ENCODE data around the gene RNU6-1. TPM values are rescaled to one million over a fixed set of nuclear protein-coding genes. Genes with fewer than 3 reads are reported as not detected.

The RNU6-1 gene
- not detected for total RNA-seq

DNA sequence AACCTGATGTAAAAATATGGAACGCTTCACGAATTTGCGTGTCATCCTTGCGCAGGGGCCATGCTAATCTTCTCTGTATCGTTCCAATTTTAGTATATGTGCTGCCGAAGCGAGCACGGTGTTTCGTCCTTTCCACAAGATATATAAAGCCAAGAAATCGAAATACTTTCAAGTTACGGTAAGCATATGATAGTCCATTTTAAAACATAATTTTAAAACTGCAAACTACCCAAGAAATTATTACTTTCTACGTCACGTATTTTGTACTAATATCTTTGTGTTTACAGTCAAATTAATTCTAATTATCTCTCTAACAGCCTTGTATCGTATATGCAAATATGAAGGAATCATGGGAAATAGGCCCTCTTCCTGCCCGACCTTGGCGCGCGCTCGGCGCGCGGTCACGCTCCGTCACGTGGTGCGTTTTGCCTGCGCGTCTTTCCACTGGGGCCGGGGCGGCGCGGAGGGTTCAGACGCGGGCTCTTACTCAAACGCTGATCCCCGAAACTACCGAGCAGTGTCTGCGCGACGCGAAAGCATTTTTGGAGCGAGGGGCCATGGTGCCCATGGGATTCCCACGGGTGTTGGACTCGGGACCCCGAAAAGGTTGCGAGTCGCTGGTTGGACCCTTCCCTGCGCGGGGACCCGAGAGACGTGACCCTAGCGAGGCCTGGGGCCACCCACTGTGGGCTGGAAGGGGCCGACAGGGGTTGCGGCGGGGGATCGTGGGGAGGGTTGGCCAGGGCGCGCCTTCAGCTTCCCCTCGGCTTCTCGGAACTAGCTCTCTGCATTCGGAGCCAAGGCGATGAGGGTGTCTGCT, at the start of gene RNU6-1:
Gene RNU6-1 (minus strand): TSS at position 117 of the 820 bp plus-strand sequence.

GRCh38 chr15:67824976-67825880, 14.6 kb downstream of the RNU6-1 start, which contains the start of gene SKOR1:
SKOR1 (plus strand) TSS chr15:67825509; CDS start chr15:67825603, 94 bp downstream.

Small RNAs within 50 kb of the gene (small RNA-seq; reads per million reads assigned to genes)
- 0.14 reads per million for gene RNU6-1 (ENCODE audit: low replicate concordance)

Other genes with a start within 250 kb of the RNU6-1 start
- 0.29 TPM for gene SKOR1, start 14.5 kb downstream of the RNU6-1 start, total RNA-seq
- 46.8 TPM for gene PIAS1, start 214.3 kb upstream of the RNU6-1 start, total RNA-seq